Liver (tissue), 9 donors: ENCODE measurements around the gene NAA16. TPM values are rescaled to one million over a fixed set of nuclear protein-coding genes. Genes with fewer than 3 reads are reported as not detected.

ENCODE experiments used
- DNase-seq: peaks from one replicate; pipeline ENCODE4 v3.0.0-alpha.2; 2017; ENCODE audit warnings: low spot score
- H3K27ac ChIP-seq, 2 donors: one replicate each; pipeline ENCODE4 v1.7.0; 2013; ENCODE audit warnings: inconsistent platforms in 2 of 2, low read length in 2 of 2, control low read depth in 1 of 2, low read depth in 1 of 2, mild to moderate bottlenecking in 1 of 2
- H3K27me3 ChIP-seq, 4 donors: one replicate each; pipeline versions ENCODE4 v1.6.1 to v1.7.0; 2013; ENCODE audit warnings: low read length in 3 of 4, inconsistent platforms in 1 of 4, mild to moderate bottlenecking in 1 of 4, moderate library complexity in 1 of 4; ENCODE audit not compliant: control insufficient read depth in 4 of 4, insufficient read depth in 4 of 4
- H3K36me3 ChIP-seq, 4 donors: one replicate each; pipeline versions ENCODE4 v1.6.1 to v1.7.0; 2013; ENCODE audit warnings: low read length in 3 of 4, mild to moderate bottlenecking in 3 of 4, low read depth in 1 of 4, moderate library complexity in 1 of 4; ENCODE audit not compliant: control insufficient read depth in 4 of 4, insufficient read depth in 3 of 4
- H3K4me1 ChIP-seq, 4 donors: one replicate each; pipeline versions ENCODE4 v1.6.1 to v1.7.0; 2013; ENCODE audit warnings: low read length in 3 of 4, mild to moderate bottlenecking in 3 of 4, moderate library complexity in 1 of 4; ENCODE audit not compliant: control insufficient read depth in 4 of 4, insufficient read depth in 4 of 4
- H3K4me3 ChIP-seq, 3 donors: one replicate each; pipeline versions ENCODE4 v1.6.1 to v1.7.0; 2013; ENCODE audit warnings: low read length in 3 of 3, control low read depth in 1 of 3, low read depth in 1 of 3, mild to moderate bottlenecking in 1 of 3
- H3K9ac ChIP-seq, 2 donors: one replicate each; pipeline ENCODE4 v1.7.0; 2013; ENCODE audit warnings: low read length in 2 of 2, mild to moderate bottlenecking in 2 of 2, moderate library complexity in 2 of 2, control low read depth in 1 of 2, low read depth in 1 of 2
- H3K9me3 ChIP-seq, 4 donors: one replicate each; pipeline versions ENCODE4 v1.6.1 to v1.7.0; 2013; ENCODE audit warnings: low read length in 3 of 4; ENCODE audit not compliant: control insufficient read depth in 4 of 4
- EGR1 ChIP-seq, 2 donors: IDR thresholded peaks; 2 replicates each; pipeline ENCODE4 v1.6.1; 2016 to 2018; ENCODE audit warnings: antibody characterized with exemption in 2 of 2, low read depth in 2 of 2
- FOXA1 ChIP-seq: IDR thresholded peaks from 2 replicates; pipeline ENCODE4 v1.6.1; 2016; ENCODE audit warnings: antibody characterized with exemption
- FOXA2 ChIP-seq: IDR thresholded peaks from 2 replicates; pipeline ENCODE4 v1.6.1; 2016; ENCODE audit warnings: antibody characterized with exemption
- GABPA ChIP-seq, 2 donors: IDR thresholded peaks in 1 of 2; conservative IDR thresholded peaks in 1 of 2; 2 replicates each; pipeline ENCODE4 v1.6.1; 2016; ENCODE audit warnings: antibody characterized with exemption in 2 of 2, mild to moderate bottlenecking in 1 of 2, moderate library complexity in 1 of 2
- HNF4A ChIP-seq, 2 donors: conservative IDR thresholded peaks; 2 replicates each; pipeline ENCODE4 v1.6.1; 2016; ENCODE audit warnings: antibody characterized with exemption in 2 of 2, mild to moderate bottlenecking in 2 of 2
- HNF4G ChIP-seq: IDR thresholded peaks from 2 replicates; pipeline ENCODE4 v1.6.1; 2016; ENCODE audit warnings: antibody characterized with exemption
- NR2F2 ChIP-seq: IDR thresholded peaks from 2 replicates; pipeline ENCODE4 v1.6.1; 2016; ENCODE audit warnings: antibody characterized with exemption
- RAD21 ChIP-seq, 2 donors: IDR thresholded peaks; 2 replicates each; pipeline ENCODE4 v1.6.1; 2016; ENCODE audit warnings: antibody characterized with exemption in 2 of 2, mild to moderate bottlenecking in 2 of 2
- RXRA ChIP-seq, 2 donors: IDR thresholded peaks; 2 replicates each; pipeline ENCODE4 v1.6.1; 2017 to 2018; ENCODE audit warnings: antibody characterized with exemption in 2 of 2, mild to moderate bottlenecking in 1 of 2
- YY1 ChIP-seq: IDR thresholded peaks from 2 replicates; pipeline ENCODE4 v1.6.1; 2016; ENCODE audit warnings: antibody characterized with exemption, mild to moderate bottlenecking
- WGBS: extraction: QIAGEN DNeasy Blood & Tissue Kit; methylation state at CpG from one replicate; pipeline ENCODE4 v1.1.7; 2013; 5-methylcytosine and 5-hydroxymethylcytosine counted together
- polyA plus RNA-seq, 2 donors: library from polyadenylated mRNA; stranded (reverse) in 1 of 2; unstranded in 1 of 2; fragments of 200-250 nt in 1 of 2; fragments of >200 nt in 1 of 2; fragmentation: Nextera tagmentation in 1 of 2; extraction: Ambion mirVana in 1 of 2; gene quantifications; one replicate each; pipeline versions ENCODE4 v1.2.1 to v1.2.3, GENCODE V29; 2013 to 2015
- total RNA-seq, 2 donors: library from RNA; depleted of rRNA; stranded (reverse); fragments of >200 nt; gene quantifications; one replicate each; pipeline ENCODE4 v1.2.3, GENCODE V29; 2014
- TF ChIP-seq, protein P1 (sequence below): IDR thresholded peaks from 2 replicates; pipeline ENCODE4 v1.6.1; 2016; ENCODE audit warnings: antibody characterized with exemption
- TF ChIP-seq, protein P2 (sequence below): IDR thresholded peaks from 2 replicates; pipeline ENCODE4 v1.6.1; 2016; ENCODE audit warnings: antibody characterized with exemption
- TF ChIP-seq, protein P3 (sequence below): fragments of 150-350 bp; IDR thresholded peaks from 2 replicates; pipeline ENCODE4 v1.5.1; 2017; ENCODE audit warnings: improper control_type of control experiment, low read depth, low read length; ENCODE audit not compliant: missing input control
- TF ChIP-seq, protein P4 (sequence below): IDR thresholded peaks from 2 replicates; pipeline ENCODE4 v1.6.1; 2016; ENCODE audit warnings: antibody characterized with exemption, mild to moderate bottlenecking
- donor health status: healthy.
- donor health status: healthy.
- donor health status: healthy.
- donor health status: healthy.
- donor health status: healthy.

NAA16 gene
- total and polyA plus RNA-seq, 4 donors: 2.6 to 11.5 (median 9.2) TPM

DNA sequence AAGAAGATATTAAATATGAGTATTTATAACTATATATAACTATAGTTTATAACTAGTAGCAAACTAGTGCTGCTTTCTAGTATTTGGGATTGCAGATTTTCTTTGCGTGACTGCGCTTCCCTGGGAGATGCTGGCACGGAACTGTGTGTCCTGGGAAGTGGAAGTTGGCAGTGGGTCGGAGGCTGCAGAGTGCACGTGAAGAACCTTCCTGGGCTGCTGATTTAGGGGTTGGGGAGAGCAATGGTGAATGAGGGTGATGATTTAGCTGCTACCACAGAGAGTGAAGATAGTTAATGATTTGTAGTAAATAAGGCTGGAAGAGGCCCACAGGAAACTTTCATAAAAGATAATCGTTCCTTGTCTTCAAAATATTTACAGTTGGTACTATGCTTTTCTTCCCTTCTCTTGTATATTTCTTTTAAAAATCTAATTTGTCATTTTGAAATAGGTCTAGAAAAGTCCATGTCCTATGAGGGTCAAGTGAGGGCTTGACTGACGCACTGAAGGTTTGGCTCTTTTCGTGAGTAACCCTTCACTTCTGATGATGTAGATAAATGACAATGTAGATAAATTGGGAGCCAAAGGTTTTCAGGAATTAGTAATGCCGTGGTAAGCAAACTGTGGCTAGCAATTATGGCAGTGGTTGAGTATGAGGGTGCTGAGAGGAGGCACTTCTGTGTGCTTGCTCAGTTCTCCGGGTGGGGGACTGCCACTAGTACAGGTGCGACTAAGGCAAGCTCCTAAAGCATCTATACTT is 3.0 kb upstream of the NAA16 start:
- Histone ChIP-seq H3K9me3 (no peaks in the 10 kb centered on the region), H3K27ac (no peak overlapping the region), H3K9ac (no peak overlapping the region), H3K4me1 (peaks cover 0 to 15% (median 2%) of the 10 kb centered on the region in 4 donors), H3K27me3 (no peaks in the 10 kb centered on the region), H3K4me3 (no peak overlapping the region), H3K36me3 (no peaks in the 10 kb centered on the region)
- no peak for DNase-seq
- TF ChIP-seq YY1 (no peak), NR2F2 (no peak), HNF4A (conservative IDR thresholded peaks at IDR 0.05) (no peak), RAD21 (IDR thresholded peaks at IDR 0.05) (no peak), GABPA (IDR thresholded peaks at IDR 0.05 in 1 of 2, conservative IDR thresholded peaks at IDR 0.05 in 1 of 2) (no peak), EGR1 (IDR thresholded peaks at IDR 0.05; ENCODE audit: low read depth in 2 of 2) (no peak), RXRA (IDR thresholded peaks at IDR 0.05) (no peak)
- TF ChIP-seq, protein P1, sequence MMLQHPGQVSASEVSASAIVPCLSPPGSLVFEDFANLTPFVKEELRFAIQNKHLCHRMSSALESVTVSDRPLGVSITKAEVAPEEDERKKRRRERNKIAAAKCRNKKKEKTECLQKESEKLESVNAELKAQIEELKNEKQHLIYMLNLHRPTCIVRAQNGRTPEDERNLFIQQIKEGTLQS: no peak
- TF ChIP-seq, protein P2, sequence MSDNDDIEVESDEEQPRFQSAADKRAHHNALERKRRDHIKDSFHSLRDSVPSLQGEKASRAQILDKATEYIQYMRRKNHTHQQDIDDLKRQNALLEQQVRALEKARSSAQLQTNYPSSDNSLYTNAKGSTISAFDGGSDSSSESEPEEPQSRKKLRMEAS: no peak
- TF ChIP-seq, protein P3, sequence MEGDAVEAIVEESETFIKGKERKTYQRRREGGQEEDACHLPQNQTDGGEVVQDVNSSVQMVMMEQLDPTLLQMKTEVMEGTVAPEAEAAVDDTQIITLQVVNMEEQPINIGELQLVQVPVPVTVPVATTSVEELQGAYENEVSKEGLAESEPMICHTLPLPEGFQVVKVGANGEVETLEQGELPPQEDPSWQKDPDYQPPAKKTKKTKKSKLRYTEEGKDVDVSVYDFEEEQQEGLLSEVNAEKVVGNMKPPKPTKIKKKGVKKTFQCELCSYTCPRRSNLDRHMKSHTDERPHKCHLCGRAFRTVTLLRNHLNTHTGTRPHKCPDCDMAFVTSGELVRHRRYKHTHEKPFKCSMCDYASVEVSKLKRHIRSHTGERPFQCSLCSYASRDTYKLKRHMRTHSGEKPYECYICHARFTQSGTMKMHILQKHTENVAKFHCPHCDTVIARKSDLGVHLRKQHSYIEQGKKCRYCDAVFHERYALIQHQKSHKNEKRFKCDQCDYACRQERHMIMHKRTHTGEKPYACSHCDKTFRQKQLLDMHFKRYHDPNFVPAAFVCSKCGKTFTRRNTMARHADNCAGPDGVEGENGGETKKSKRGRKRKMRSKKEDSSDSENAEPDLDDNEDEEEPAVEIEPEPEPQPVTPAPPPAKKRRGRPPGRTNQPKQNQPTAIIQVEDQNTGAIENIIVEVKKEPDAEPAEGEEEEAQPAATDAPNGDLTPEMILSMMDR: no peak
- WGBS: 85% methylated on average over 11 of the region's 11 CpGs

DNA sequence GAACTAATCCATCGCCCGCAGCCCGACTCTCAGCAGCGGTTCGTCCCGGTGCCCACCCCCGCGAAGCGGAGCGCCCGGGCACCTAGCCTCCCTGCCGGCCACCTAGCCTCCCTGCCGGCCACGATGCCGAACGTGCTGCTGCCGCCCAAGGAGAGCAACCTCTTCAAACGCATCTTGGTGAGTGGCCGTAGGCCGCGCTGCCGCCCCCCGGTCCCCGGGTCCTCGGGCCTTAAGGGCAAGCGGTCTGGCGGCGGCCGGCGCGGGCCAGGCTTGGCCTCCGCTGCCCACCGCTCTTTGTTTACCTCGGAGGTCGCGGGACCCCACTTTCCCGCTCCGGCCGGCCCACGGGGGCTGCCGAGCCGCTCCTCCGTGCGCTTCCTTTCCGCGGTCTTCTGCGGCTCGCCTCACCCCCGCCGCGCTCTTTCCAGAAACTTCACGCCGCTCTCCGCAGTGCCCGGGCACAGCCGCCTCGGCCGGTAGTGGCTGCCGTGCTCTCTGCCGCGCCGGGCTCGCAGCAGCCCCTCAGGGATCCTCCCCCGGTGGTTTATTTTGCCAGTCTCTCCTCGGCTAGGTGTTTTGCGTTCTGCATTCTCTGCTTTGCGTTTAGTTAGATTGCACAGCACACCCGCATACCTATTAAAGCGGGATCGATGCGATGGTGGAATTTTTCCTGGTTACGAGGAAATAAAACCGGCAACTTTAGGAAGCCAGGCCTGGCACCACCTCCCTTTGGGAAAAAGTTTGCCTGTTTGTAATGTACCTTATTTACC is 524 bp downstream of the NAA16 start:
- H3K27ac ChIP-seq: peak overlapping the region; percentile 96 to 97
- peak overlapping the region; percentile 93 to 95 (median 94) for H3K4me3 ChIP-seq
- no peaks in the 10 kb centered on the region for H3K9me3 ChIP-seq
- peak; percentile 62 for DNase-seq
- H3K4me1 ChIP-seq: peaks cover 0 to 28% (median 6%) of the 10 kb centered on the region in 4 donors
- no peaks in the 10 kb centered on the region for H3K27me3 ChIP-seq
- peak overlapping the region; percentile 88 to 91 for H3K9ac ChIP-seq
- under 1% methylated on average over 73 of the region's 73 CpGs for WGBS
- no peak for TF ChIP-seq HNF4G
- peak in 1 of 2 donors; percentile 2 for TF ChIP-seq EGR1 (IDR thresholded peaks at IDR 0.05; ENCODE audit: low read depth in 2 of 2)
- TF ChIP-seq YY1: peak; percentile 72
- no peaks in the 10 kb centered on the region for H3K36me3 ChIP-seq

DNA sequence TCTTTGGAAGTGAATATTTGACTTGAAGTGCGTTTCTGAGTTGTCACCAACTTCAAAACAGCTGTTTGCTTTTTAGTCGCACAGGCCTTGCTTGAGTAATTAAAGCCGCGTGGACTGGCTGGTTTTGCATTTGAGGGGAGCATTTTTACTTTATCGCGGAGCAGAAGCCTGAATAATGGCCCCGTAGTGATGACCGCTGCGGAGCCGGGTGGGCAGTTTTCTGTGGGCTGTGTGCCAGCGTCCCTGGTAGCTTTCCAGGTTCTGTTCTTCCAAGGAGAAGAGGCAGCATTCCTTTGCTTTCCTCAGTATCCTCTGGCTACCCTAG is 1.1 kb downstream of the NAA16 start:
- TF ChIP-seq, protein P2: peak; percentile 7
- TF ChIP-seq FOXA2 (no peak), FOXA1 (no peak), HNF4A (conservative IDR thresholded peaks at IDR 0.05) (no peak), YY1 (peak; percentile 53), GABPA (IDR thresholded peaks at IDR 0.05 in 1 of 2, conservative IDR thresholded peaks at IDR 0.05 in 1 of 2) (no peak)
- TF ChIP-seq, protein P3: no peak
- TF ChIP-seq, protein P4, sequence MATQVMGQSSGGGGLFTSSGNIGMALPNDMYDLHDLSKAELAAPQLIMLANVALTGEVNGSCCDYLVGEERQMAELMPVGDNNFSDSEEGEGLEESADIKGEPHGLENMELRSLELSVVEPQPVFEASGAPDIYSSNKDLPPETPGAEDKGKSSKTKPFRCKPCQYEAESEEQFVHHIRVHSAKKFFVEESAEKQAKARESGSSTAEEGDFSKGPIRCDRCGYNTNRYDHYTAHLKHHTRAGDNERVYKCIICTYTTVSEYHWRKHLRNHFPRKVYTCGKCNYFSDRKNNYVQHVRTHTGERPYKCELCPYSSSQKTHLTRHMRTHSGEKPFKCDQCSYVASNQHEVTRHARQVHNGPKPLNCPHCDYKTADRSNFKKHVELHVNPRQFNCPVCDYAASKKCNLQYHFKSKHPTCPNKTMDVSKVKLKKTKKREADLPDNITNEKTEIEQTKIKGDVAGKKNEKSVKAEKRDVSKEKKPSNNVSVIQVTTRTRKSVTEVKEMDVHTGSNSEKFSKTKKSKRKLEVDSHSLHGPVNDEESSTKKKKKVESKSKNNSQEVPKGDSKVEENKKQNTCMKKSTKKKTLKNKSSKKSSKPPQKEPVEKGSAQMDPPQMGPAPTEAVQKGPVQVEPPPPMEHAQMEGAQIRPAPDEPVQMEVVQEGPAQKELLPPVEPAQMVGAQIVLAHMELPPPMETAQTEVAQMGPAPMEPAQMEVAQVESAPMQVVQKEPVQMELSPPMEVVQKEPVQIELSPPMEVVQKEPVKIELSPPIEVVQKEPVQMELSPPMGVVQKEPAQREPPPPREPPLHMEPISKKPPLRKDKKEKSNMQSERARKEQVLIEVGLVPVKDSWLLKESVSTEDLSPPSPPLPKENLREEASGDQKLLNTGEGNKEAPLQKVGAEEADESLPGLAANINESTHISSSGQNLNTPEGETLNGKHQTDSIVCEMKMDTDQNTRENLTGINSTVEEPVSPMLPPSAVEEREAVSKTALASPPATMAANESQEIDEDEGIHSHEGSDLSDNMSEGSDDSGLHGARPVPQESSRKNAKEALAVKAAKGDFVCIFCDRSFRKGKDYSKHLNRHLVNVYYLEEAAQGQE: no peak
- Histone ChIP-seq H3K27ac (peak overlapping the region; percentile 96 to 97), H3K9ac (peak overlapping the region; percentile 88 to 91), H3K4me1 (peaks cover 0 to 28% (median 6%) of the 10 kb centered on the region in 4 donors), H3K27me3 (no peaks in the 10 kb centered on the region), H3K9me3 (no peaks in the 10 kb centered on the region), H3K4me3 (peak overlapping the region; percentile 93 to 95 (median 94)), H3K36me3 (no peaks in the 10 kb centered on the region)
- WGBS: 1% methylated on average over 11 of the region's 11 CpGs
- peak; percentile 54 for DNase-seq
